Tibial artery (tissue), 4 donors: ENCODE data around the gene APBA2.

Experiments
- DNase-seq, 2 donors: peaks; one replicate each; pipeline ENCODE4 v3.0.0-alpha.2; 2019
- H3K27ac ChIP-seq, 2 donors: fragments of 200-600 bp; sonication (generic) in 1 of 2; 1 replicate in 1 of 2; 2 replicates in 1 of 2; pipeline ENCODE4 v1.5.1; 2018 to 2019; ENCODE audit warnings: mild to moderate bottlenecking in 1 of 2
- H3K27me3 ChIP-seq, 2 donors: fragments of 200-600 bp; sonication (generic) in 1 of 2; one replicate each; pipeline versions ENCODE4 v1.5.1 to v1.6.0; 2016 to 2019
- H3K36me3 ChIP-seq, 3 donors: fragments of 200-600 bp; sonication (generic) in 2 of 3; one replicate each; pipeline ENCODE4 v1.5.1; 2016 to 2019; ENCODE audit warnings: mild to moderate bottlenecking in 2 of 3
- H3K4me1 ChIP-seq, 4 donors: fragments of 200-600 bp; sonication (generic) in 2 of 4; 1 replicate in 3 of 4; 2 replicates in 1 of 4; pipeline ENCODE4 v1.5.1; 2016 to 2019
- H3K4me3 ChIP-seq, 2 donors: fragments of 200-600 bp; sonication (generic) in 1 of 2; 1 replicate in 1 of 2; 2 replicates in 1 of 2; pipeline ENCODE4 v1.5.1; 2018 to 2019; ENCODE audit warnings: mild to moderate bottlenecking in 2 of 2
- H3K9me3 ChIP-seq, 3 donors: fragments of 200-600 bp; sonication (generic) in 1 of 3; one replicate each; pipeline ENCODE4 v1.5.1; 2016 to 2019
- CTCF ChIP-seq, 2 experiments: fragments of 200-600 bp in 1 of 2; fragments of 450-650 bp in 1 of 2; IDR thresholded peaks; one replicate each; pipeline ENCODE4 v1.5.1; 2017 to 2019; ENCODE audit warnings: antibody characterized with exemption in 2 of 2, mild to moderate bottlenecking in 1 of 2, moderate library complexity in 1 of 2
- intact Hi-C: fragments of 100-400 bp; cut with DNase I; formaldehyde crosslinking; loops from one replicate; pipeline ENCODE4 v1.15.0; 2023; ENCODE audit warnings: low total_unique reads

The APBA2 gene

GRCh38 chr15:28932361-28932760, 46.6 kb downstream of the APBA2 start:
- TF ChIP-seq CTCF (IDR thresholded peaks at IDR 0.05) = no peak
- no peaks in the 10 kb centered on the region for H3K4me1 ChIP-seq
- intact Hi-C loops = no loop called here
- DNase-seq = peak in 1 of 2 donors; percentile 48
- H3K27me3 ChIP-seq = peaks cover 0 to 4% of the 10 kb centered on the region in 2 donors
- no peak overlapping the region for H3K27ac ChIP-seq
- H3K4me3 ChIP-seq = no peak overlapping the region
- no peaks in the 10 kb centered on the region for H3K36me3 ChIP-seq
- H3K9me3 ChIP-seq = no peaks in the 10 kb centered on the region

- no peaks in the 10 kb centered on the region for H3K9me3 ChIP-seq
- no peak overlapping the region for H3K4me3 ChIP-seq
- no peaks in the 10 kb centered on the region for H3K36me3 ChIP-seq
- intact Hi-C loops = no loop called here
- TF ChIP-seq CTCF (IDR thresholded peaks at IDR 0.05) = no peak
- peak in 1 of 2 donors; percentile 52 for DNase-seq
- peaks cover 0 to 4% of the 10 kb centered on the region in 2 donors for H3K27me3 ChIP-seq
- no peak overlapping the region for H3K27ac ChIP-seq
- no peaks in the 10 kb centered on the region for H3K4me1 ChIP-seq
Measured at GRCh38 chr15:28933710-28934445, 48.1 kb downstream of the APBA2 start.

GRCh38 chr15:28934645-28935044, 48.9 kb downstream of the APBA2 start:
- peaks cover 0 to 4% of the 10 kb centered on the region in 2 donors for H3K27me3 ChIP-seq
- no peaks in the 10 kb centered on the region for H3K36me3 ChIP-seq
- no peak overlapping the region for H3K4me3 ChIP-seq
- no peak overlapping the region for H3K27ac ChIP-seq
- no peaks in the 10 kb centered on the region for H3K4me1 ChIP-seq
- no peak for TF ChIP-seq CTCF (IDR thresholded peaks at IDR 0.05)
- intact Hi-C loops = no loop called here
- DNase-seq = peak in 1 of 2 donors; percentile 49
- no peaks in the 10 kb centered on the region for H3K9me3 ChIP-seq

GRCh38 chr15:28935316-28935715, 49.5 kb downstream of the APBA2 start:
- H3K9me3 ChIP-seq = no peaks in the 10 kb centered on the region
- no peak for TF ChIP-seq CTCF (IDR thresholded peaks at IDR 0.05)
- H3K27ac ChIP-seq = no peak overlapping the region
- H3K4me3 ChIP-seq = no peak overlapping the region
- intact Hi-C loops = no loop called here
- no peaks in the 10 kb centered on the region for H3K36me3 ChIP-seq
- peaks cover 0 to under 1% of the 10 kb centered on the region in 2 donors for H3K27me3 ChIP-seq
- DNase-seq = peak in 1 of 2 donors; percentile 41
- no peaks in the 10 kb centered on the region for H3K4me1 ChIP-seq

GRCh38 chr15:28936081-28936480, 50.3 kb downstream of the APBA2 start:
- Histone ChIP-seq H3K9me3 (no peaks in the 10 kb centered on the region), H3K27me3 (no peaks in the 10 kb centered on the region), H3K4me1 (no peaks in the 10 kb centered on the region), H3K4me3 (no peak overlapping the region), H3K27ac (no peak overlapping the region), H3K36me3 (no peaks in the 10 kb centered on the region)
- intact Hi-C loops = no loop called here
- no peak for DNase-seq
- TF ChIP-seq CTCF (IDR thresholded peaks at IDR 0.05) = no peak
